Neural cell (in vitro differentiated cells): ENCODE measurements around the gene SLC16A4. TPM values are rescaled to one million over a fixed set of nuclear protein-coding genes. Genes with fewer than 3 reads are reported as not detected.

Source experiments
- H2AFZ ChIP-seq: fragments of 200-600, 300-800 bp; sonication (generic), shearing (Covaris generic); 2 replicates; pipeline ENCODE4 v1.6.0; 2014; ENCODE audit warnings: low read depth, mild to moderate bottlenecking, antibody characterized with exemption, low read length, moderate library complexity
- H3F3A ChIP-seq: fragments of 200-600 bp; shearing (Covaris generic); 2 replicates; pipeline ENCODE4 v1.6.1; 2016; ENCODE audit warnings: mild to moderate bottlenecking, moderate library complexity, mixed read lengths, antibody characterized with exemption, low read length; ENCODE audit not compliant: insufficient read depth, poor library complexity, severe bottlenecking
- H3K27ac ChIP-seq: fragments of 200-600, 300-800 bp; sonication (generic), shearing (Covaris generic); 2 replicates; pipeline ENCODE4 v1.5.1; 2014; ENCODE audit warnings: mild to moderate bottlenecking, low read length, moderate library complexity
- H3K27me3 ChIP-seq: fragments of 300-800, 200-600 bp; sonication (generic), shearing (Covaris generic); 2 replicates; pipeline ENCODE4 v1.6.0; 2014; ENCODE audit warnings: mild to moderate bottlenecking, low read depth, low read length, moderate library complexity; ENCODE audit not compliant: insufficient read depth
- H3K36me3 ChIP-seq: fragments of 300-800, 200-600 bp; sonication (generic), shearing (Covaris generic); 2 replicates; pipeline ENCODE4 v1.5.1; 2014; ENCODE audit warnings: mild to moderate bottlenecking, antibody characterized with exemption, low read length, moderate library complexity; ENCODE audit not compliant: insufficient read depth
- H3K4me2 ChIP-seq: fragments of 300-800, 200-600 bp; sonication (generic), shearing (Covaris generic); 2 replicates; pipeline ENCODE4 v1.6.0; 2014; ENCODE audit warnings: mild to moderate bottlenecking, low read length
- H3K4me3 ChIP-seq: fragments of 300-800, 200-600 bp; sonication (generic), shearing (Covaris generic); 2 replicates; pipeline ENCODE4 v1.5.1; 2014; ENCODE audit warnings: mild to moderate bottlenecking, low read length, moderate library complexity
- H3K79me2 ChIP-seq: fragments of 200-600 bp; shearing (Covaris generic); replicated peaks from 2 replicates; pipeline ENCODE4 v1.6.0; 2014; ENCODE audit warnings: mild to moderate bottlenecking, low read length, moderate library complexity; ENCODE audit not compliant: insufficient read depth
- H3K9ac ChIP-seq: fragments of 300-800, 200-600 bp; sonication (generic), shearing (Covaris generic); 2 replicates; pipeline ENCODE4 v1.6.1; 2016; ENCODE audit warnings: mild to moderate bottlenecking, low read length, mixed read lengths
- H3K9me2 ChIP-seq: fragments of 200-600 bp; shearing (Covaris generic); 2 replicates; pipeline ENCODE4 v1.6.1; 2016; ENCODE audit warnings: mild to moderate bottlenecking, low read length, mixed read lengths; ENCODE audit not compliant: insufficient read depth
- H3K9me3 ChIP-seq: fragments of 200-600, 300-800 bp; sonication (generic), shearing (Covaris generic); 2 replicates; pipeline ENCODE4 v1.6.1; 2016; ENCODE audit warnings: mild to moderate bottlenecking, mixed run types, low read length, moderate library complexity, mixed read lengths
- H4K20me1 ChIP-seq: fragments of 200-600 bp; shearing (Covaris generic); 2 replicates; pipeline ENCODE4 v1.6.1; 2016; ENCODE audit warnings: mild to moderate bottlenecking, mixed run types; ENCODE audit not compliant: insufficient read depth
- CTCF ChIP-seq: fragments of 450-650 bp; IDR thresholded peaks from 2 replicates; pipeline ENCODE4 v1.5.1; 2014; ENCODE audit warnings: antibody characterized with exemption, mild to moderate bottlenecking, moderate library complexity; ENCODE audit not compliant: poor library complexity, severe bottlenecking
- EP300 ChIP-seq: fragments of 450-650 bp; conservative IDR thresholded peaks from 2 replicates; pipeline ENCODE4 v1.6.1; 2014; ENCODE audit warnings: antibody characterized with exemption, mild to moderate bottlenecking, moderate library complexity; ENCODE audit not compliant: poor library complexity, severe bottlenecking
- EZH2 ChIP-seq: fragments of 200-600, 300-800 bp; shearing (Covaris generic), sonication (generic); IDR thresholded peaks from 2 replicates; pipeline ENCODE4 v1.6.1; 2014; ENCODE audit warnings: antibody characterized with exemption, low read length, borderline replicate concordance, mild to moderate bottlenecking; ENCODE audit not compliant: insufficient read depth, poor library complexity, severe bottlenecking
- MXI1 ChIP-seq: fragments of 450-650 bp; conservative IDR thresholded peaks from 2 replicates; pipeline ENCODE4 v1.6.1; 2014; ENCODE audit warnings: antibody characterized with exemption, mild to moderate bottlenecking; ENCODE audit not compliant: poor library complexity, severe bottlenecking
- POLR2AphosphoS5 ChIP-seq: IDR thresholded peaks from 2 replicates; pipeline ENCODE4 v1.6.1; 2012
- RAD21 ChIP-seq: fragments of 450-650 bp; conservative IDR thresholded peaks from 2 replicates; pipeline ENCODE4 v1.6.1; 2014; ENCODE audit warnings: antibody characterized with exemption, mild to moderate bottlenecking, moderate library complexity
- REST ChIP-seq: IDR thresholded peaks from 2 replicates; pipeline ENCODE4 v1.6.1; 2012; ENCODE audit warnings: borderline replicate concordance
- SMC3 ChIP-seq: fragments of 450-650 bp; conservative IDR thresholded peaks from 2 replicates; pipeline ENCODE4 v1.6.1; 2014; ENCODE audit warnings: antibody characterized with exemption, mild to moderate bottlenecking, moderate library complexity; ENCODE audit not compliant: poor library complexity
- TAF1 ChIP-seq: IDR thresholded peaks from 2 replicates; pipeline ENCODE4 v1.6.1; 2012; ENCODE audit warnings: low read depth
- polyA plus RNA-seq: library from polyadenylated mRNA; depleted of rRNA; stranded (reverse); fragments of >200 nt; gene quantifications from 2 replicates; pipeline ENCODE4 v1.2.3, GENCODE V29; 2014

Gene SLC16A4
- polyA plus RNA-seq, 1 donor from 2014 or later: 1.2 TPM

DNA sequence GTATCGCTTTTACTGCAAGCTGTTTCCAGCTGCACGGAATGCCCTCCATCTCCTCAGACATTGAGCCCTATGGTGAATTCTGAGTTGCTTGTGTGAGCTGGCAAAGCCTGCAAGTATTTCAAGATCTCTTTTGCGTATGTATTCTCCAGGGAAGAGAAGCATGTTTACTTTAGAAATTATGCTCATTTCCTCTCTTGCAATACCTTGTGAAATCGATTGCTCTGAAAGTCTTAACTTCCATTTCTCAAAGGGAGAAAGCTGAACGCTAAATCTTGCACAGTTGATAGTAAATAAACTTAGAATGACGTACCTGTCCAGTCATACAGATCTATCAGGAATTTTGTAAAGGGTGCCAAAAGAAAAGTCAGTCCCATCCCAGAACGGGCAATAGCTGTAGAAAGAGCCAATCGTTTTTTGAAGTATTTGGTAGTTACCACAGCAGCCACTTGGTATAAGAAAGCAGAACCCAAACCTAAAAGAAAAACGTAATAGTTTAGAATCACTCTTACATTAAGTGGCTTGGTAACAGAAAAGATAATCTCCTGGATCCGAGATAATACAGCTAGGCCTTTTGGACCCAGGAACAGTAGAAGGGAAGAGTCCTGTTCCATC lies 10.0 kb downstream of the SLC16A4 start:
- Histone ChIP-seq H3K79me2 (no peaks in the 10 kb centered on the region), H3K9me3 (no peaks in the 10 kb centered on the region), H3K4me3 (no peak overlapping the region), H3K27me3 (no peaks in the 10 kb centered on the region), H4K20me1 (no peaks in the 10 kb centered on the region), H3K36me3 (peaks cover 7% of the 10 kb centered on the region), H3F3A (no peaks in the 10 kb centered on the region), H3K4me2 (no peak overlapping the region), H3K27ac (no peak overlapping the region), H2AFZ (no peak overlapping the region), H3K9me2 (no peaks in the 10 kb centered on the region), H3K9ac (no peak overlapping the region)
- TF ChIP-seq POLR2AphosphoS5: no peak
- TF ChIP-seq TAF1: no peak
- TF ChIP-seq RAD21: no peak
- no peak for TF ChIP-seq EP300
- no peak for TF ChIP-seq MXI1
- TF ChIP-seq SMC3: no peak
- no peak for TF ChIP-seq EZH2
- TF ChIP-seq CTCF: no peak
- TF ChIP-seq REST: no peak

DNA sequence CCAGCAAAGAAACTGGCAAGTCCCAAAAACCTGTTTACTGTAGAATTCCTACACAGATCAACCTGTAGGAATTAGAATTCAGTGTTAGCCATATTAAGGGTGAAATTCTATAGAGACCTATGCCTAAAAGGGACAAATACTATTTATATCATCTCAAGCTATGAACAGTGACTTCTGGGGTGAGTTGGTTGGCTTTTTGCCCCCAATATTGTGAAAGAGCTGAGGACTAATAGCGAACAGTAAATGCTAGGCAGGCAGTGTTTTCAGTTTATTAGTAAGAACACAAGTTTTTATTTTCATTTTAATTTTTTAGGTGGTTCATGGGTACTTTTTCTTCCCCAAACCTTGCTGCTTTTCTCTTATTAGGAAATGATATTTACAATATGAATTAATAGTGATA lies 15.3 kb downstream of the SLC16A4 start:
- H3K36me3 ChIP-seq: peaks cover 4% of the 10 kb centered on the region
- H3K9me2 ChIP-seq: no peaks in the 10 kb centered on the region
- H2AFZ ChIP-seq: no peak overlapping the region
- H3F3A ChIP-seq: no peaks in the 10 kb centered on the region
- no peaks in the 10 kb centered on the region for H4K20me1 ChIP-seq
- H3K4me3 ChIP-seq: no peak overlapping the region
- H3K79me2 ChIP-seq: no peaks in the 10 kb centered on the region
- H3K27ac ChIP-seq: no peak overlapping the region
- TF ChIP-seq SMC3: no peak
- TF ChIP-seq POLR2AphosphoS5: no peak
- no peak for TF ChIP-seq EZH2
- TF ChIP-seq RAD21: no peak
- TF ChIP-seq REST: no peak
- TF ChIP-seq MXI1: no peak
- no peak for TF ChIP-seq EP300
- no peak for TF ChIP-seq TAF1
- TF ChIP-seq CTCF: no peak
- H3K27me3 ChIP-seq: no peaks in the 10 kb centered on the region
- no peaks in the 10 kb centered on the region for H3K9me3 ChIP-seq
- no peak overlapping the region for H3K4me2 ChIP-seq
- no peak overlapping the region for H3K9ac ChIP-seq
